HG03565 (cell line): ENCODE data around the gene BCHE.

Experiments
- ATAC-seq: cut with Tn5 transposase; IDR thresholded peaks from one replicate; pipeline ENCODE4 v1.9.1; 2021; ENCODE audit warnings: mild to moderate bottlenecking, moderate library complexity; ENCODE audit not compliant: unreplicated experiment

Gene BCHE

DNA sequence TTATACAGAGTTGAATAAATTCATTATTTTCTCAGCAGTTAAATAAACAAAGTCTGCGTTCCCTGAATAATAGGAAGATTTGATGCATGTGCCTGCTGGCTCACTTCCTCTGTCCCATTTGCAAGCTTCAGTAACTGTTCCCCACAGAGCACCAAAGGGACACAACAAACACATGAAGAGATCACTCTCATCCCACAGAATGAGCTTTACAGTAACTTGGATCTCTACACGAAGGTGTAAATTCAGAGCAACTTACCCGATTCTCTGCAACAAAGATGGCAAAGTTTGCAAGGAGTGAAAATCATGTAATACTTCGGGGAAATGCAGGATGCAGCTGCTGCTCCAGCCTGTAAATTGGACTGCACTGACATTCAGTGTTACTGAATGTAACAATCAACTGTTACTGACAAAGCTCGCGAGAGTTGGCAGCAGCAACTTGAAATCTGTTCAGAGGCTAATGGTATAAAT lies at the start of gene BCHE:
Gene BCHE, minus strand, starts transcription at position 366 of the 468 bp plus-strand sequence. CDS start 6,390 bp downstream, outside the sequence.
- no peak for ATAC-seq

DNA sequence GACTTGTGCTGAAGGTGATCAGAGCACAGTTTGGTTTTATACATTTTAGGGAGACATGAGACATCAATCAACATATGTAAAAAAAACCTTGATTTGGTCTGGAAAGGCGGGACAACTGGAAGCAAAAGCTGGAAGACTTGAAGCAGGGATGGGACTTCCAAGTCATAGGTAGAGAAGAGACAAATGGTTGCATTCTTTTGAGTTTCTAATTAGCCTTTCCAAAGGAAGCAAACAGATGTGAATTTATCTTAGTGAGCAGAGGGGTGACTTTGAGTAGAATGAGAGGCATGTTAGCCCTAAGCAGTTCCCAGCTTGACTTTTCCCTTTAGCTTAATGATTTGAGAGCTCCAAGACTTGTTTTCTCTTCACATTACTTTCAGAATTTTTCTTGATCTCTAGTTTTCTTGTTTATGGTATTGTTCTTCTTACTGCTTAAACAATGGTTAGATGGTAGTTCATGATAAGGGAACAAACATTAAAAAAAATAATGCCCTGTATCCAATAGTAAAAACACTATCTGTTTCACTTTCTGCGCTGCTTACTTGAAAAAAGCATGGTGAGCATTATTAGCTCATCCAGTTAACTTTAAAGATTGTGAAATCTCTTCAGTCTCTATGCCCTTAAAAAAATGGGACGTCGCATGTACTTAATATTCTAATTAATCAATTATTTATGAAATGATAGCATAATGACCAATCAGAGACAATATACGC lies 48.5 kb upstream of the BCHE start:
- no peak for ATAC-seq

DNA sequence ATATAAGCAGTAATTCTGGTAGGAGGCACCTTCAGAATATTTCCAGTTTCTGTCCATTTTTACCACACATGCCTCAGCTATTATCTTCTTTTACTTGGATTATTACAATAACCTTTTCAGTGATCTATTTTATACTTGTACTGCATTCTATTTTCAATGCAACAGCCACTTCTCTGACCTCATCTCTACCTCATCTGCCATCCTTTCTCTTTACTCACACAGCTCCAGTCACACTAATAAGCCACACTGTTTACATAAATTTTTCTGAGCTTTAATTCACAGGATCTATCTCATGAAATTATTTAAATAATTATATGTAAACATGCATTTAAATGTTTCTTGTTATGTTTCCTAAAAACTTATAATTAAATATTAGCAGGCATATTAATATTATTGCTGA lies 47.3 kb upstream of the BCHE start:
- ATAC-seq: no peak

DNA sequence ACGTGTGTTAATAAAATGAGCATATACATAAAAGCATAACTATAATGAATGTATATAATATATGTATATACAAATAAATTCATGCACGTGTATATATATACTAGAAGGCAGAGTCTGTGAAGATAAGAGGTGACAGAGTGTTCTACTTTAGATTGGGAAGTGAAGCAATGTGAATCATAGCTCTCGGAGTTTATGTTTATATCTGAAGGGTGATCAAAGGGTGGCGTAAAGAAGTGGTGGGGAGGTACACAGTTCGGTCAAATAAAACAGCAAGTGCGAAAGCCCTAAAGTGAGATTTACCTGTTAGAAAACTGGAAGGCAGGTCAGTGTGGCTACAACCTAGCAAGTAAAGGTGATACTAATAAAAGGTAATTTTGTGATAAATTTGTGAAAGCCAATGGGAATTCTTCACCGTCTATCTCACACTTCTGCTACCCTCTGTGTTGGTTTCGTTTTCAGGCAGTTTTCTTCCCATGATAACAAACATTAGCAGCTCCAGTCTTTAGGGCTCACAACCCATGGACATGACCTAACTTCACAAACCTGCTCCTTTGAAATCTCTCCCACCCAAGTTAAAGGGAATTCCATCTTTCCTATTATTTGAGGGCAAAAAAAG lies 46.7 kb upstream of the BCHE start:
- ATAC-seq: no peak

DNA sequence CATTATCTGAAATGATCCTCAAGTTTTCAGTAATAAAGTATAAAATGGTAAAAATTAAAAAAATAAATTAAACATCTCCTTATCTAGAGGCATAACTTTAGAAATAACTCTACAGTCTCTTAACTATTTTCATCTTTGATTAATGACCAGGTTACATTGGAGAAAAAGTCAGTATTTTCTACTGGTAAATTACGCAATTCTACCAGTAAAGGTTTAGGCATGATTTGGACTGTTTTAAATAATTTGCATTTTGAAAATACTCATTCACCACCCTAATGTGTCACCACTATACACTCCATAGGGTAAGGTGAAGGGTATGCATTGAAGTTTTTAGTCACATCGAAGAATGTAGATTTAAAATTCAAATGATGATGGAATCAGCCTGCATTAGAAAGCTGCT lies 45.9 kb upstream of the BCHE start:
- no peak for ATAC-seq

DNA sequence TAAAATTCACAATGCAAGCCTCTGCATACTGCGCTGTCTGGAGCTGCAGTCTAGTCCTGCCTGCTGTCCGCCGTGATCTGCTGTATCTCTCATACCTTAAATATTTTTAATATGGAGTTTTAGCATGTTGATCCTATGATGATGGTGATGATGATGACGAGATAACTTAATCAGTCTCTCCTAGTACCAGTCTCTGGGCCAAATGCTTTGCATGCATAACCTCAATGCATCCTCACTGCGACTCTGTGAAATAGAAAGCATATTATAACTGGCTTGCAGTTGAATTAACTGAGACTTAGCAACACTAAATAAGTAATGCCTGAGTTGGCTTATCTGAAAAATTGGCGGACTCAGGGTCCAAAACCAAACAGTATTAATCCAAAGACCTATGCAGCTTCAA lies 38.4 kb upstream of the BCHE start:
- no peak for ATAC-seq

DNA sequence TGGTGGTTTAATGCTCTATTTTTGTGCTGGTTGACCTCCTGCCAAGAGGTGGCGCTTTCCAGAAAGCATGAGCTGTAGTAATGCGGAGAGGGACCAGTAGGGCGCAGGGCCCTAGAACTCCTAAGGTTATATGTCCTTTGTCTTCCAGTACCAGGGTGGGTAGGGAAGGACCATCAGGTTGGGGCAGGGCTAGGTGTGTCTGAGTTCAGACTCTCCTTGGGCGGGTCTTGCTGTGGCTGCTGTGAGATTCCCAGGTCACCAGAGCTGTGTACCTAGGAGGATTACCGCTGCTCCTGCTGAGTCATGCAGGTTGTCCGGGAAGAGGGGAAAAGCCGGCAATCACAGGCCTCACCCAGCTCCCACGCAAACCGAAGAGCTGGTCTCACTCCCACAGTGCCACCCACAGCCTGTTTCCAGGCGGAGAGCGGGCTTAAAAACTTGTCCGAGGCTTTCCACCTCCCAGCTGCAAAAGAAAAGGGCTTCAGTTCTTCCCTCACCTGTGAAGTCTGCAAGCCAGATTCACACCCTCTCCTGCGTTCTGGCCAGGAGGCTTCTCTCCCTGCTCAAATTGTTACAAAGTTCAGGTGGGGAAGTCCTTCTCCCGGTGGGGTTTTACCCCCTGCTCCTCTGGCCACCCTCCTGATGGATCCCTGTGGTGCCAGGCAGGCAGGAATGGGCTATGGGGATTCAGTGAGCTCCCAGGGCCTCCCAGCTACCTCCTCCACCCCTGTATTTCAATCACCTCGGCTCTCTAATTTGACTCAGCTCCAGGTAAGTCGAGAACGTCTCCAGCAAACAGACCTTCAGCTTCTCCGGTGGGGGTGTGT lies 37.7 kb upstream of the BCHE start:
- no peak for ATAC-seq

DNA sequence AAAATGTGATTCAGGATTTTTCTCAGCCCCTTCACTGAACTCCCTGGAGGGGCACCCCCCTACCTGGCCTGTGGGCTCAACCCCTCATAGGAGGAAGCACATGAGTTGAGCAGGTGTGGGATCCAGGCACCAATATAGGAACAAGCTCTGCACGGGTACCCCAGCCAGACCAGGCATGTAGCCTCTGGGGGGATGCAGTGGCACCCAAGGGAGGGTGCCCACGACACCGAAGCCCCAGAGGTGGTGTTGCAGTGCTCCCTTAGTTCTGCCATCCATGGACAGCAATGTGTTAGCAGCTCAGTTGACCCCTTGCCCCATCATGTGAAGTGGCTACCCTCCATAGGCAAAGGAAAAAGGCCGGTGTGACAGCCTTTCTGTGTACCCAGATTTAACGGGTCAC lies 30.9 kb upstream of the BCHE start:
- no peak for ATAC-seq

DNA sequence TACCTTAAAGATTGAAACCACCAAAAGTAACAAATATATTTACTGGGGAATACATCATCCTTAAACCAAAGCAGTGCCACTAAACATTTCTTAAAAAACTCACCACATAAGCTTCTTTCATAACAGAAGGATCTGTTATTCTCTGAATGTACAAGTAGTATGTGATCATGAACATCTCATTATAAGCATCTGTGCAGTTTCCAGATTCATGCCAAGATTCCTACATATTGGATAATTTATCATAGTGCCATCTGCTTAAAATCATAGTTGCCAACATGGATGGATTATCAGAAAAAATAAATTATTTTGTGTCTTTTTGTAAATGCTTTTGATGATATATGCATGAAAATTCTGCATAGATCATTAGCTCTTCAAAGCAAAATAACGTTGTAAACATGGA lies 21.8 kb upstream of the BCHE start:
- no peak for ATAC-seq

DNA sequence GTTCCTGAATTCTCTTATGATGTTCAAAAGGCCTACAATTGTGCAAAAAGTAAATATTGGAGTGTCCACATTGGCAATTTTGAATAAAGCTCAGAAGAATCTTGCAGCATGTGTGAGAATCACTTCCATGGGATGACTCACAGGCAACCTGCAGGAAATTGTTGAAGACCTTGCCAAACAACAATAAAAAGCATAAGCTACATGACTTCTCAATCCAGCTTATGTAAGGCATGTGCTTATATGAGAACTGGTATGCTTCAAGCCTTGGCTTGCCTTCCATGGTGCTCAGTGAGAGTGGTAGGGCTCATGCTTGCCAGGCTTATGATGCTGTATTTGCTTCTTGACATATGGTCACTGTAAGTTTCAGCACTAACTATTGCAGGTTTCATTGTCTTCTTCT lies 18.4 kb upstream of the BCHE start:
- no peak for ATAC-seq

DNA sequence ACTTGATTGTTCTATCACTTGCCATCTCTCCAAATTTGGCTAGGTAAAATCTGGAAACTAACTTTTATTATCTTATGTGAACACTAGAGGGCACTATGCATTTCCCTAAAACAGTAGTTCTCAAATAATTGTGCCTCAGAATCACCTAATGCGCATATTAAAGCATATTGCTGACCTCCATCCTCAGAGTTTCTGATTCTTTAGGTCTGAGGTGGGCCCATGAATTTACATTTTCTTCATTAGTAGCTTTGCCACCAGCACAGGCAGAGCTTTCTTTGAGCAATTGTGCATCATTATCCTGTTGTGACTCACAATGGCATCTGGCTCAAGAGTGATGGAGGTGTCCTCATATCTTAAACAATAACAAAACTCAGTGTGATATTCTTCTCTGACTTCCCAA lies 17.5 kb upstream of the BCHE start:
- peak; percentile 69 for ATAC-seq

DNA sequence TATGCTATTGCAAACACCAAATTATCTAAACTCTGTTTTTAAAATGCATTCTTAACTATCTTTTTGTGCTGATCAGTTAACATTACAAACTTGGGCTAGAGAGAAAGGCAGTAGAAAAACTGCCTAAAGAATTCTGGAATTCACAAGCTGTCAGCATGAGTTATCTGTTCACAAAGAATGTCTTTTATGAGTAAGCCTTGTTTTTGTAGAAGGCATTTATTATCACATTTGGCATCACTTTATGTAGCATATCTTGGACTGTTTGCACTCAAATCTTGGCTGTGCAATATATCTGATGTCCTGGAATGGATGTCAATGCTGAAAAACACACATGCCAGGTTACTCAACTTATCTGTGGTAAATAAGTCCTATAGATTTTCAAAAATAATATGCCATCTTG lies 15.5 kb upstream of the BCHE start:
- no peak for ATAC-seq

DNA sequence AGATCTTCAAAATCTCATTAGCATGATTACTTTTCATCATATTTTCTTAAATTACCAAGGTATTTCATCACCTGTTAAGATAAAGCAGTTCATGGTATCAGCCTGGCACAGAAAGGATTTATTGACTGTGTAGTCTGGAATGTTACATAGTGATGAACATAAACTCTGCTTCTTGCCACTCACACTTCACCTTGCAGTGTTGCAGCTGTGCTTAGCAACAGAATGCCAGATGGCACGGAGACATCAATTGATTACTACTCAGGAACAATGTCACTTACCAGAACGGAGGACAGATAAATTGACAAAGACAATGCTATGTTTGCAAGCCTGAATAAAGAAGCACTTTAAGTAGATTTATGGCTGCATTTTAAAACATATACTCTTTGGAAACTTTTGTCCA lies 15.0 kb upstream of the BCHE start:
- ATAC-seq: no peak

DNA sequence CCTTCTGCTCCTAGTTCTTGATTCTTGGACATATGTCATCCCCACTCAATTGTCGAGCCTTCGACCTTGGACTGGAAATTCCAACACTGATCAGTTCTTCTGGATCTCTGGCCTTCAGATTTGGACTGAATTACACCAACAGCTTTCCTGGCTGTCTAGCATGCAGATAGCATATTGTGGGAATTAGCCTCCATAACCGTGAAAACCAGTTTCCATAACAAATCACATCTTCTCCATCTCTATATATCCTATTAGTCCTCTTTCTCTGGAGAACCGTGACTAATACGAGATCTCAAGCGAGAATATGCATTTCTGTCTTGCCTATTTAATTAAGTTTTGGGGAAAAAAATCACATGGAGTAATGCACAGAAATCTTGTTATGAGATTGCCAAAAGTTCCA lies 8.8 kb upstream of the BCHE start:
- no peak for ATAC-seq

DNA sequence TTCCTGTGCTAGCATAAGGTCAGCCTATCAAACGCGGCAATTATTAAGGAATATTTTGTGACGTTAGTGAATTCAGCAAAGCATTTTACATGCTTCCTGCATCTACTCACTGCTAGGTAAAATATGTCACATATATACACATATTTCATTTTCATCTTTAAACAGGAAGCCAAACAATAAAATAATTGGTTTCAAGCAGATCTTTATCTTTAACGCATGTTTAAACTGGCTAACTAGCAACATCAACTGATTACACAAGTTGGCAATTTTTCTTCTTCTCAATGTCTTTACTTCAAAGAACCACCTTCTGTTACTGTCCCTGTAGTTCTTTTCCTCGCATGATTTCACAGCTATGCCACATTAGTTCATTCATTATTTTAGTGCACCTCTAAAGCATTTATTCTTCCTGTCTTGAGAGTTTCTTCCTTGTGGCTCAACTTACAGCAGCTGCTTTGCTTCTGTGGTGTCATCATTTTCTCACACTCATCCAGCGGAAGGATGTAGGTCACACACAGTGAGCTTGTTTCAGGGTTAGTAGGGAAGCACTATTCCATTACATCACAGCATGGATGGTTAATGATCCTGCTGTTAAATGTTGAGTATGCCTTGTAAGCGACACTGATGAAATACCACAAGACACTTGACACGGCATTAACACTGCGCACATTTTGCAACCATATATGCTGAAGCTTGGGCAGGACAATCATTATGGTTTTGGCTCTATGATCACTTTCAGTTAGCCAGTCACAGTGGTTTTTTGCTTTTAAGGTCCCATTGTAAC lies 2.3 kb upstream of the BCHE start:
- ATAC-seq: no peak

DNA sequence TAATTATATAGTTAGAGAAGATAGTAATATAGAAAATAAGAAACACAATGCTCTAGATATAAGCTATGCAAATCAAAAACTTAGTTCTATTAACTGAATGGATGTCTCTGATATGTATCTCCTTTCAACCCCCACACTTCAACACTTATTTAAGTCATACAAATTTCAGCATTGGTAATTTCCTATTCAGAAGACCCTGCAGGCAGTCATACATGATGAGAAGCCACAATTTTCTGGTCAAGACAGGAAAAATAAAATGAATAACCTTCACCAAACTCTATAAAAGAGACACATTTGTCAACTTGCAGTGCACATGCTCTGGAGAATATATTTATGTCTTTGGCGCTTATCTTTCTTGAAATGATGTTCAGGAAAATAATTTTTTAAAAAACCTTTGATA lies 578 bp upstream of the BCHE start:
- no peak for ATAC-seq

DNA sequence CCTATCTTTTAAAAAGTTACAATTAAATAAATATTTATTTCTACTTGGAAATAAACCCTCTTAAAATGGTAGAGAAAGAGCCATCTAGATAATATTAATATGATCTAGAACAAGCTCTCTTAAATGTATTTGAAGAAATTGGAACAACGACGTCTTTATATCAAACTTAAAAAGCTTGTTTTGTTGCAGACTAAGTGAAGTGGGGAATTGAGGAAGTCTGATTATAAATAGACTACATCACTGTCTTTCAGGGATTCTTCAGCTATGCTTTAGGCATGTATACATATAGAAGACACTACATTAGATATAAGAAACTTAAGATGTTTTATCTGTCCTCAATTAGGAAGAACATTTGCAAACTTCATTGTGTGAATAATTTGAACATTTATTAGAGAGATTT lies 1.8 kb downstream of the BCHE start:
- ATAC-seq: no peak

DNA sequence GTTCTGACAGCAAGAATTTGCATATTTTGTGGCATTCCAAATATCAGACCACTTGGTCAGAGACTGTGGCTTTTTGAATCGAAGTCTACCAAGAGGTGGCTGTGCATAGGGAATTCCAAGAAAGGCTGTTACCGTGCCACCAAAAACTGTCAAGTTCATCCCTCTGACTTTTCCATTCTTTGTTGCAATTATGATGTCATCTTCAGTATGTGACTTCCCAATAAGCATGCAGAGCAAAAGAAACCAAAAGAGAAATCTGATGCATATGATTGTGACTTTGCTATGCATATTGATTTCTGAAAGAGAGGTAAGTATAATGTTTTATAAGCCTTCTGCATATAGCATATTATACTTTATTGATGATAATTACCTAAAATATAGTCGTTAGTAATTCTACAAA lies 6.5 kb downstream of the BCHE start:
- no peak for ATAC-seq

DNA sequence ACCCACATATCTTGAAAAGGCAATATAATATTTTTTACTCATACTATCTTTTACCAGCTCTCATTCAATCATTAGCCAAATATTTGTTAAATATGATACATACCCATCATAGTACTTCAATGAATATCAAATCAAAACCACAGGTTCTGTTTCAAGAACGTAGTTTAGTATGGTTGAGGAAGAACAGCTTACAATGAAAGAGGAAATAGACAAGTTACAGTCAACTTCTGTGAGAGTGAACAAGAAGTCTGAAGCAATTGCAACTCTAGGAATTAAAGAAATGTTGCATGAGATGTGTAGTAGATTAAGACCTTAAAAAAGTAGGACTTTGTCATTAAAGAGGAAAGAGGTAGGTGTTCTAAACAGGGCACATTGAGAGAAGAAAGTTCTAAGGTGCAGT lies 9.3 kb downstream of the BCHE start:
- no peak for ATAC-seq

DNA sequence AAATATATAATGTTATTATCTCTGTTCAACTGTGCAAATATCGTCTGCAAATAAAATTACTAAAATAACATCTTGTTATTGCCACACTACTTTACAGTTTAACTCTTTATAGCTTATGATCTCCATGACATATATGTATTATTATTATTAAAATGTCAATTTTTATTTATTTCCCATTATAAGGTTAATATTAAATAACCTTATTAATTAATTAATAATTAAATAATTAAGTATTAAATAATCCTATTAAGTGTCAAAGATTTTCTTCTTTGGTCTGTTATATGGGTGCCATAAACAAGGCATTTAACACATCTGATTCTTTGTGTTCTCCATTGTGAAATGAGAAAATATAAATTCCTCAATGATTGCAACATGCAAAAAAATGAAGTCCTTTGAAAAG lies 10.0 kb downstream of the BCHE start:
- ATAC-seq: no peak

DNA sequence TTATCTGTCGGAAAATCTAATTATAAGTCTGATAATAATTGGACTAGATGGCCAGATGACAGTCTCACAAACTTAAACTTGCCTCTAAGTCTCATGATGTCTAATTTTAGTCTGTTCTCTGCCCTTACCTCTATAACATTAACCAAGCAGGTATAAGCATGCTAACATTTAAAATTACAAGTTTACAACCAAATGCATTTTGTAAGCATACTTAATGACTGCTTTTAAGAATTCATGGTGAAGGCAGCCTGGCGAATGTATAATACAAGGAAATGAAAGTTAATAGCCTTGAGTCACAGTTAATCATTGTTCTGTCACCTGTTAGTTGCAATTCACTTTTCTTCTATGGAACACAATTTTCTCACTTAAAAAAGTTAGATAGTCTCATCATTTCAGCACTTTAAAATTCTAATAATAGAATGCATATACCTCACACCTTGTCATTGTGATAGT lies 16.5 kb downstream of the BCHE start:
- ATAC-seq: no peak
